ENCODE results near the gene ZNF436.
"Not testable (repeated sequence)": the region's sequence is repeated elsewhere in the genome, so short reads cannot be mapped to it uniquely, and the experiment has no call there.

The ZNF436 gene

DNA sequence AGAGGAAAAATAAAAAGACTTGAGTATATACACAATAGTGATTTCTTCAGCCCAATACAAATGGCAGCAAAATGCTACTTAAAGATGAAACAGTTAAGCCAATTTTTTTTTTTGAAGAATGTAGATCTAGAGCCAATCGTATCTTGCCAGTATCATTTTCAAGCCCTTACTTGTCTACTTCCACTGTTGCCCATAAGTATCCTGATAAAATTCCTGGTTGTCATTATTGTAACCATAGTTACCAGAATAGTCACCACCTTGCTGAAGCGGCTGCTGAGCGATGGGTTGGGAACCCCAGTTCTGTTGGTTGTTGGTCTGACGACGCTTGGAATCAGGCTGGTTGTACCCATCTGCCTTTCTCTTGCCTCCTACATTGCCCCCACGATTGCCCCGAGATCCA, 59.4 kb downstream of the ZNF436 start:
- not testable (repeated sequence) for H4K5ac ChIP-seq (ENCODE audit: low read length)
- WGBS (ENCODE audit: extremely low coverage, insufficient coverage, low lambda C conversion rate): no CpG with 5 or more reads among the region's 7 CpGs

More for the DNA sequence above, 59.4 kb downstream of the ZNF436 start:
- H3K79me2 ChIP-seq (ENCODE audit: control insufficient read depth, insufficient read depth, low read length); H3K36me3 ChIP-seq (ENCODE audit: control insufficient read depth, insufficient read depth, low read length); H2BK5ac ChIP-seq (ENCODE audit: low read length); H3K56ac ChIP-seq (ENCODE audit: low read length); H2BK120ac ChIP-seq (ENCODE audit: low read depth, low read length); H3K18ac ChIP-seq (ENCODE audit: low read length); H3K4ac ChIP-seq (ENCODE audit: low read depth, low read length); H2AK5ac ChIP-seq (ENCODE audit: low read length); H3K4me2 ChIP-seq (ENCODE audit: low read length); H3K4me1 ChIP-seq (ENCODE audit: control insufficient read depth, low read depth, low read length); H3K27me3 ChIP-seq (ENCODE audit: insufficient read depth, low read length, poor library complexity); H3K4me3 ChIP-seq (ENCODE audit: low read length); H3K23ac ChIP-seq (ENCODE audit: low read length); H2BK15ac ChIP-seq (replicated peaks; ENCODE audit: low read depth); H3K79me1 ChIP-seq (ENCODE audit: low read length); H4K8ac ChIP-seq (ENCODE audit: low read depth, low read length); H3K9ac ChIP-seq (ENCODE audit: low read length); H3K27ac ChIP-seq (ENCODE audit: low read depth, low read length): not testable (repeated sequence)
- DNase-seq: peak; percentile 3

All from mesendoderm (in vitro differentiated cells).